ENCODE data around the gene GDPD5.

GDPD5 gene

GRCh38 chr11:75509020-75509720, 16.6 kb downstream of the GDPD5 start:
- no peak overlapping the region for H3K4me3 ChIP-seq (ENCODE audit: low read depth, low read length)
- TF ChIP-seq, protein P1, sequence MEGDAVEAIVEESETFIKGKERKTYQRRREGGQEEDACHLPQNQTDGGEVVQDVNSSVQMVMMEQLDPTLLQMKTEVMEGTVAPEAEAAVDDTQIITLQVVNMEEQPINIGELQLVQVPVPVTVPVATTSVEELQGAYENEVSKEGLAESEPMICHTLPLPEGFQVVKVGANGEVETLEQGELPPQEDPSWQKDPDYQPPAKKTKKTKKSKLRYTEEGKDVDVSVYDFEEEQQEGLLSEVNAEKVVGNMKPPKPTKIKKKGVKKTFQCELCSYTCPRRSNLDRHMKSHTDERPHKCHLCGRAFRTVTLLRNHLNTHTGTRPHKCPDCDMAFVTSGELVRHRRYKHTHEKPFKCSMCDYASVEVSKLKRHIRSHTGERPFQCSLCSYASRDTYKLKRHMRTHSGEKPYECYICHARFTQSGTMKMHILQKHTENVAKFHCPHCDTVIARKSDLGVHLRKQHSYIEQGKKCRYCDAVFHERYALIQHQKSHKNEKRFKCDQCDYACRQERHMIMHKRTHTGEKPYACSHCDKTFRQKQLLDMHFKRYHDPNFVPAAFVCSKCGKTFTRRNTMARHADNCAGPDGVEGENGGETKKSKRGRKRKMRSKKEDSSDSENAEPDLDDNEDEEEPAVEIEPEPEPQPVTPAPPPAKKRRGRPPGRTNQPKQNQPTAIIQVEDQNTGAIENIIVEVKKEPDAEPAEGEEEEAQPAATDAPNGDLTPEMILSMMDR (IDR thresholded peaks at IDR 0.05; ENCODE audit: low read depth, low read length), result no peak

DNA sequence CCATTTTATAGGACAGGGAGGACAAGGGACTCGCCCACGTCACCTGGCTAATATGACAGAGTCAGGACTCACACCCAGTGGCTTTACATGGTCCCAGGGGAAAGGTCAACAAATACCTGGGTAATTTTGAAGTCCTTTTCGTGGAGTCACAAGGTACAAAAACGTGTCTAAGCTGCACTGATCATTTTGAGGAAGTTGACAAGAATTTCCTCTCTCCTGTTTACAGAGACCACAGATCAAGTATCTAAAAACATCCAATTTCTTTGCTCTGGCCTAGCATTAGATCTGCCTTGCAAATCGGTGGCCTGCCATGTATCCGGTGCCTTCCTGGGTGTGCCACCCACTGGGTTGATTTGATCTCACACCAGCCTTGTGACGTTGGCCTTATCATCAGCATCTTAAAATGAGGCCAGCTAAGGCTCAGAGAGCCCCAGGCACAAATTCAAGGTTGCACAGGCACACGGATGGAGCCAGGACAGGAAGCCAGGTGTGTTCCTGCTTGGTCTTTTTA, 17.6 kb downstream of the GDPD5 start:
- TF ChIP-seq, protein P1 (IDR thresholded peaks at IDR 0.05; ENCODE audit: low read depth, low read length), result no peak

DNA sequence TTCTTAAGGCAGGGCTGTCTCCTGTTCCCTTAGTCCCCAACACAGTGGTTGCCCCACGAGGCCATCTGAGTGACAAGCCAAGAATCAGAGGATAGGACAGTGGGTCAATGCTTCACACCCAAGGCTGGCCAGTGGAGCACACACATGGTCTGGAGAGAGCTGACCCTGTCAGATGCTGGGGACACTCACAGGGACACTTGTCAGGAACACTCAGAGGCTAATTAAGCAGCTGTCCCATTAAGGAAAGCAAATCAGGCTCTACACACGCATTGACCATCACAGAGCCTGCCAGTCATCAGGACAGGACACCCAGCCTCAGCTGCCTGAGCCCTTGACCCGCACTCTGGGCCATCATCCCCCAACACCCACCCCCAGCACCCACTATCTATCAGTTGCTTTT, 18.2 kb downstream of the GDPD5 start:
- TF ChIP-seq, protein P1 (IDR thresholded peaks at IDR 0.05; ENCODE audit: low read depth, low read length), result no peak
- H3K4me3 ChIP-seq (ENCODE audit: low read depth, low read length), result no peak overlapping the region

More for the DNA sequence above, 17.6 kb downstream of the GDPD5 start:
- H3K4me3 ChIP-seq (ENCODE audit: low read depth, low read length), result no peak overlapping the region

DNA sequence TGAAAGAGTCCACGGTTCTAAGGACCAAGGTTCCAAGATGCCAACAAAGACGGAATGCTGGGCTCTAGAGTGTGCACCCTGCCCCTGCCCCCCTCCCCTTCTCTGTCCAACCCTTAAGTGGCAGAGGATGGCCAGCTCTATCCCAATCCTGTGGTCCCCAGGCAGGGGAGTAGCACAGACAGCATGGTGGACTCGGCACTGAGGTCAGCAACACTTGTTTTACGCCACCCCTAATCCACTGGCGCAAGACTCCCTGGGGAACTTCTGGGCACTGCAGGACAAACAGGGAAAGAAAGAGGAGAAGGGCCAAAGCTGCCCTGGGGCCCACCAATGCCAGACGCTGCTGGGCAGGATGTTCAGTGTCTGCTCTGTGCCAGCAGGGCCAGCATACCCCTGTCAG, 18.9 kb downstream of the GDPD5 start:
- no peak overlapping the region for H3K4me3 ChIP-seq (ENCODE audit: low read depth, low read length)
- TF ChIP-seq, protein P1 (IDR thresholded peaks at IDR 0.05; ENCODE audit: low read depth, low read length), result no peak

DNA sequence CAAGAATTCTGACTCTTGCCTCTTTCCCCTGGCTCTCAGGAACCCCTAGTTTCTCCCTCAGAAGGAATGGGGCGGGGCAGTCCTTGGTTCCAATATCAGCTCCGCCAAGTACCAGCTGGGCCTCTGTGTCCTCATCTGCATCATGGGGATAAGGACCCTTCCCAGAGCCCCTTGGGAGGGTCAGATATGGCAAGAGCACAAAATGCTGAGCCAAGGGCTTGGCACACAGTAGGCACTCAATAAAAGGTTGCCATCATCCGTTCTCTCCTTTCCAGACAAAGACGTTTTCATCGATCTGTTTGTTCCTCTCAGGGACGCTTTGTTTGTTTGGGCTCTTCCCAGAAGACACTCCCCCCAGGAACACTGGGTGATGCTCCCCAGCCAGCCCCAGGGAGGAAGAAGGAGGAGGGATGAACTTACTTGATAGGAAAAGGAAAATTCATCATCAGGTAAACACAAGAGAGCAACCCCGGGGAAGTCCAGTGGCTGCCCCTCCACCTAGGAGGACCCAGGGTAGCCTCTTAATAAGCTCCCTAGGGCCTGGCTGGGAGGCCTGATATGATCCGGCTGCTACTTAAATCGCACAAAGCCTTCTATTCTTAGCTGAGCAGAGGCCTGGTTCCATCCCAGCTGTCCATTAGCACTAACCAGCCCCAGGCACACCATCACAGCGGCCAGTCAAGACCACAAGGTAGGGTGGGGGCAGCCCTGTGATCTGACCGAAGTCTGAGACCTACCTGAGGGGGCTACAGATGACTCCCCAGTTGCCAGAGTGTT, 19.6 kb downstream of the GDPD5 start:
- TF ChIP-seq, protein P1 (IDR thresholded peaks at IDR 0.05; ENCODE audit: low read depth, low read length), result no peak
- no peak overlapping the region for H3K4me3 ChIP-seq (ENCODE audit: low read depth, low read length)

GRCh38 chr11:75504501-75504900, 21.2 kb downstream of the GDPD5 start:
- no peak overlapping the region for H3K4me3 ChIP-seq (ENCODE audit: low read depth, low read length)
- TF ChIP-seq, protein P1 (IDR thresholded peaks at IDR 0.05; ENCODE audit: low read depth, low read length), result no peak
